HG03575 (cell line): Measurements from ENCODE around the gene DEFB126.
"Not testable (repeated sequence)": the region's sequence is repeated elsewhere in the genome, so short reads cannot be mapped to it uniquely, and the experiment has no call there.

Experiments
- ATAC-seq: cut with Tn5 transposase; IDR thresholded peaks from one replicate; pipeline ENCODE4 v1.9.1; 2021; ENCODE audit not compliant: unreplicated experiment, insufficient number of reproducible peaks, low FRiP score; ENCODE audit errors: extremely low read depth

Gene DEFB126, protein sequence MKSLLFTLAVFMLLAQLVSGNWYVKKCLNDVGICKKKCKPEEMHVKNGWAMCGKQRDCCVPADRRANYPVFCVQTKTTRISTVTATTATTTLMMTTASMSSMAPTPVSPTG

DNA sequence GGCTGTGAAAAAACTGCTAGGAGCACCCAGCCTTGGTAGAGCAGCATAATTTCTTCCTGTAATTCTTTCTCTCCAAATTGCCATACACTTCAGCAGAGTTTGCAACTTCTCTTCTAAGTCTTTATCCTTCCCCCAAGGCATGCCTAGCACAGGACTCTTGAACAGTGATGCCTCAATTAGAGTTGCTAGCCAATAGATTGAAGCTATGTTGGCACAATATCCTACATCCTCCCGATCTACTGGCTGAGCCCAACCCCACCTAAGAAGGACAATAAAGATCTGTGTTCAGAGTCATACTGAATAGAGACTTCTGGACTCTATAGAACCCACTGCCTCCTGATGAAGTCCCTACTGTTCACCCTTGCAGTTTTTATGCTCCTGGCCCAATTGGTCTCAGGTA lies at the start of gene DEFB126:
TSS of gene DEFB126 (plus strand) at position 301 of the 400 bp plus-strand sequence. CDS start at position 340, 39 bp downstream.
- ATAC-seq: no peak

DNA sequence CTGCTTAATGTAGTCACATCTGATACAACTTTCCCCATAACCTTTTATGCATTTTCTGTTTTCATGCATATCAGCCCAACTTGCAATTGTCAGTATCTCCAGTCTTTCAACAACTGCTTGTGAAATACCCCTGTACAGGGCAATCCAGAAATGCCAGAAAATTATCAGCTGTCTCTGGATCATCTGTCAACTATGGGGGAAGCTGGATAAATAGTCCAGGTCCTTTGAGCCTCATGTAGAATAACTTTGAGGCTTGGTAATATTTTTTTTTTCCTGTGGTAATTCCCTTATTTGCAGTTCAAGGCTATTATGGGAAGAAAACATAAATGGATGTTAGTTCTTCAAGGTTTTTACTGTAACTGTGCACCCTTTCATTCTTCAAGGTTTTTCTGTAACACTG lies 48.7 kb upstream of the DEFB126 start:
- ATAC-seq: no peak

DNA sequence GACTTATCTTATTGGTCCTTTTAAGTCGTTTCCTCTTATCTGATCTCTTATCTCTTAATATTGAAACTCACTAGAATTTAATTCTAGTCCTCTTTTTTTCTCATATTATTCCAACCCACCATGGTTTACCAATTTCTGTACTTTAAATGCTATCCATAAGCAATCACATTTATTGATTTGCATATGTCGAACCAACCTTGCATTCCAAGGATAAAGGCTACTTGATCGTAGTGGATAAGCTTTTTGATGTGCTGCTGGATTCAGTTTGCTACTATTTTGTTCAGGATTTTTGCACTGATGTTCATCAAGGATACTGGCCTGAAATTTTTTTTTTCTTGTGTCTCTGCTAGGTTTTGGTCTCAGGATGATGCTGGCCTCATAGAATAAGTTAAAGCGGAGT lies 47.2 kb upstream of the DEFB126 start:
- ATAC-seq: no peak

DNA sequence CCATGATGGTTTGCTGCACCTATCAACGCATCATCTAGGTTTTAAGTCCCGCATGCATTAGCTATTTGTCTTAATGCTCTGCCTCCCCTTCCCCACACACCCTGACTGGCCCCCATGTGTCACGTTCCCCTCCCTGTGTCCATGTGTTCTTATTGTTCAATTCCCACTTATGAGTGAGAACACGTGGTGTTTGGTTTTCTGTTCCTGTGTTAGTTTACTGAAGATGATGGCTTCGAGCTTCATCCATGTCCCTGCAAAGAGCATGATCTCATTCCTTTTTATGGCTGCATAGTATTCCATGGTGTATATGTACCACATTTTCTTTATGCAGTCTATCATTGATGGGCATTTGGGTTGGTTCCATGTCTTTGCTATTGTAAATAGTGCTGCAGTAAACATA lies 44.7 kb upstream of the DEFB126 start:
- ATAC-seq: not testable (repeated sequence)

DNA sequence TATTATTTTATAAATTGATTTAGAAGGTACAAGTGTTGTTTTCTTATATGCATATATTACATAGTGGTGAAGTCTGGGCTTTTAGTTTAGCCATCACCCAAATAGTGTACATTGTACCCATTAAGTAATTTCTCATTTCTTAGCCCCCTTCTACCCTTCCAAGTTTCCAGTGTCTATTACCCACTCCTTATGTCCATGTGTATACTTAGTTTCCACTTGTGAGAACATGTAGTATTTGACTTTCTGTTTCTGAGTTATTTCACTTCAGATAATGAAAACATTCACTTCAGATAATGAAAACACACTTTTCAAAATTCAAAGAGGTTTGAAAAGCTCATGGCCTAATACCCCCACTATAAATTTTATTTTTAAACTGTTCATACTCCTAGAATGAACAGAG lies 40.4 kb upstream of the DEFB126 start:
- ATAC-seq: no peak

DNA sequence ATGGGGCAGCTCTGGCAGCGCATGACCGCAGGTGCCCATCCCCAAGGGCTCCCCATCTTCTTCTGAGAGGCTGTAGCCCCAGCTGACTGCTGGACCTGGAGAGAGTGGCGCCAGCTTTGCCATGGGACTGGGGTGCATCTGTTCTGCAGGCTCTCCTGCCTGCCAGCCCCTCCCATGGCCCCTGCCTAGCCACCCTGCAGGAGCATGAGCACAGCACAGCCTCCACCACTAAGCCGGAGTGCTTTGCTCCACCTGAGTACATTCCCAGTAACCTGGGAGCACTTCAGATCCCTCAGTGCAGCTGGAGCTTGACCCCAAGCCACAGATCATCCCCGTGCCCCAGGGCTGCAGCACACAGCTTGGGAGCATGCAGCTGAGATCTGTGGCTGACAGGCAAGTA lies 38.9 kb upstream of the DEFB126 start:
- no peak for ATAC-seq

DNA sequence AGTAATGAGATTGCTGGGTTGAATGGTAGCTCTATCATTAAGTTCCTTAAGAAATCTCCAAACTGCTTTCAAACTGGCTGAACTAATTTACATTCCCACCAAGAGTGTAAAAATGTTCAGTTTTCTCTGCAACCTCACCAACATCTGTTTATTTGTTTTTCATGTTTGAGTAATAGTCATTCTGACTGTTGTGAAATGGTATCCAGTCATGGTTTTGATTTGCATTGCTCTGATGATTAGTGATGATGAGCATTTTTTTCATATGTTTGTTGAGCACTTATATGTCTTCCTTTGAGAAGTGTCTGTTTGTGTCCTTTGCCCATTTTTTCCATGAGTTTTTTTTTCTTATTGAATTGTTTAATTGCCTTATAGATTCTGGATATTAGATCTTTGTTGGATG lies 30.0 kb upstream of the DEFB126 start:
- no peak for ATAC-seq

DNA sequence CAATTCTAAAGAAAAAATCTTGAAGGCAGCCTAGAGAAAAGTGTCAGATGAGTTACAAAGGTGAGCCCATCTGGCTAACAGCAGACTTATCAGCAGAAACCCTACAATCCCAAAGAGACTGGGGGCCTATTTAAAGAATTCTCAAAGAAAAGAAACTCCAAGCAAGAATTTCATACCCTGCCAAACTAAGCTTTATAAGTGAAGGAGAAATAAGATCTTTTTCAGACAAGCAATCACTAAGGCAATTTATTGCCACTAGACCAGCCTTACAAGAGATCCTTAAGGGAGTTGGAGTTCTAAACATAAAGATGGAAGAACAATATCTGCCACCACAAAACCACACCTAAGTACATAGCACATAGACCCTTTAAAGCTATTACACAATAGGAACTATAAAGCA lies 24.9 kb upstream of the DEFB126 start:
- no peak for ATAC-seq

DNA sequence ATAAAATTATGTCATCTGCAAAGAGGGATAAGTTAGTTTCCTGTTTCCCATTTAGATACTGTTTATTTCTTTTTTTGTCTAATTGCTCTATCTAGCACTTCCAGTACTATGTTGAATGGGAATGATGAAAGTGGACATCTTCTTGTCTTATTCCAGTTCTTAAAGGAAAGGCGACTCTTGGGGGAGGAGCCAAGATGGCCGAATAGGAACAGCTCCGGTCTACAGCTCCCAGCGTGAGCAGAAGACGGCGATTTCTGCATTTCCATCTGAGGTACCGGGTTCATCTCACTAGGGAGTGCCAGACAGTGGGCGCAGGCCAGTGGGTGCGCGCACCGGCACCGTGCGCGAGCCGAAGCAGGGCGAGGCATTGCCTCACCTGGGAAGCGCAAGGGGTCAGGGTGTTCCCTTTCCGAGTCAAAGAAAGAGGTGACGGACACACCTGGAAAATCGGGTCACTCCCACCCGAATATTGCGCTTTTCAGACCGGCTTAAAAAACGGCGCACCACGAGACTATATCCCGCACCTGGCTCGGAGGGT lies 12.5 kb upstream of the DEFB126 start:
- ATAC-seq: not testable (repeated sequence)

DNA sequence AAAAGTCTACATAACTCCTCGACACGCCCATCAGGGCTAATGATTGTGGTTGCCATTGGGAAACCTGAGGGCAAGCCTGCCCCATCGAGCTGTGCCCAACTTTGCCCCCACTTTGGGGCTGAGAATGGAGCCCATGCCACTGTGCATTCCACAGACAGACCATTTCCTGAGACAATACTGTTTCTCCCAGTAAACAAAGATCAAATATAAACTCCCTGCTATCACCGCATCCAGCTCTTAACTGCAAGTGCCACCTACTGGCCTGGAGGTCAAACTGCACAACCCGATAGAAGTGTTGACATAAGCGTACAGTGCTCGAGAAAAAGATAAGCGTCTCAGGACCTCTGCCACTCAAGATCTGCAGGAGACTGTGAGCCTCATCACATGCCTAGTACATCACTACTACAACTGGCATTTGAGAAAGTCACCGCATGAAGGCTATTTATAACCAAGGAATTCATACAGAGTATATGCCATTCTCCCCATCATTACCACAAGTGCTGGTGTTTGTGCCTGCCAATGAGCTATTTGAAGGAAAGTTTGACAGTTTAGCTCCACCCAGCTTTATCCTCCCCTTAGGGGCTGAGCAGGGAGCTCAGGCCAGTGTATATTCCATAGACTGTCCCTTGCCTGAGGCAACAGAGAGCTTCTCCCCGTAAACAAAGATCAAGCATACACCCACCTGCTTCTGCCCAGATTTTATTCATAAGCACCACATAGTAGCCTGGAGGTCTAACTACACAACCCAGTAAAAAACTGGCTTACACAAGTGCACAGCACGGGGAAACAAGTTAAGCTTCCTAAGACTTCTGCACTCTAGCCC lies 4.5 kb upstream of the DEFB126 start:
- ATAC-seq: no peak

DNA sequence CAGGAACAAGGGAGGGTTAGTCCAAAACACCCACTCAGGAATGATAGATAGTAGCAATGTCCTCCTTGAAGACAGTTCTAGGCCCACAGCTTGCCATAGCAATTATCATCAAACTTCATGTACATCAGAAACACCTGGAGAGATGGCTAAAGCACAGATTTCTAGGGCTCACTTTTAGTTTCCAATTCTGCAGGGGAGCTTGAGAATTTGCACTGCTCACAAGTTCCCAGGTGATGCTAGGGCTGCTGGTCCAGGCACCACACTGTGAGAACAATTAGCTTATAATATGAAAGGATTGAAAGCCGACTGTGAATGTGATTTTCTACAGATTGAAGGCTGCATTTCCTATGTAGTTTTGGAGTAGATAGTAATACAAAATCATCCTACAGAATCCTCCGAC lies 3.5 kb downstream of the DEFB126 start:
- ATAC-seq: no peak

DNA sequence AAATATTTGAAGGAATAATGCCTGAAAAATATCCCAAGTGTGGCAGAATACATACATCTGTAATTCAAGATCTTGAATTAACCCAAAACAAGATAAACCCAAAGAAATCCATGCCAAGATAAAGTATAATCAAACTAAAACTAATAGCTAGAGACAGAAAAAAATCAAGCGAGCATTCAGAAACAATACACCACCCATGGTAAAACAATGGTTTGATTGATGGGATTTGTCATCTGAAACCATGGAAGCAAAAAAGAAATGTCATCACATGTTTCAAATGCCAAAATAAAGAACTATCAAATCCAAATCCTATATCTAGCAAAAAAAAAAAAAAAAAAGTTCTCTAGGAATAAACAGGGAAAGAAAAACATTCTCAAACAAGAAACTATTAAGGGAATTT lies 9.7 kb downstream of the DEFB126 start:
- no peak for ATAC-seq

DNA sequence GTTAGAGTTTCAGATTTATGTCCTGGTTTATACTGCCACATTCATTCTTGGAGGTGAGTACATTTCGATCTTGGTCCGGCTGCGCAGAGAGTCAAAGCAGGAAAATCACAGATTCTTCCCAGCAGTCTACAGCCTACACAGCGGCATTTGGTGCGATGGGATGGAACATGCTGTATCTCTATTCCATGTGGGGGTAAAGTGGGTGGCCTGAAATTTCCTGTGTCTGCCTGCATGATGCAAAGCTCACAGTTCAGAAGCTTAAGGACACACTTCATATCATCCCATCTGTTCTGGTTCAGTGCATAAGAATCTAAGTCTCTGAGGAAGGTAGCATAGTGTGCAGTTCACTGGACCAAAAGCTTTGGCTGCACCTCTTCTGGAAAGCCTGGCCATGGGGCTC lies 14.8 kb downstream of the DEFB126 start, which contains the start of gene DEFB127:
TSS of gene DEFB127 (plus strand) at position 301 of the 400 bp plus-strand sequence. CDS start at position 392, 91 bp downstream.
- ATAC-seq: no peak

DNA sequence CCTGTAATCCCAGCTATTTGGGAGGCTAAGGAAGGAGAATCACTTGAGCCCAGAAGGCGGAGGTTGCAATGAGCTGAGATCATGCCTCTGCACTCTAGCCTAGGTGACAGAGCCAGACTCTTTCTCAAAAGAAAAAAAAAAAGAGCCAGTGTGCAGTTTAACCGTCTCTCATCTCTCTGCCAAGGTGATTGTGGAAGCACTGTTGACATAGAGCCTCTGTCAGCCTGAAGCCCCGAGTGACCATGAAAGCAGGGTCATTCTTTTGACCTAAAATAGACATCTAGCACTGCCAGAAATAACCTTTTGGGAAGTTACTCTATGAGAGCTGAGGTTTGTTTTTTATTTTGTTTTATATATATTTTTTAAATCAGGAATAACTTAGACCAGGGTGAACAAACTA lies 22.2 kb downstream of the DEFB126 start:
- ATAC-seq: no peak

DNA sequence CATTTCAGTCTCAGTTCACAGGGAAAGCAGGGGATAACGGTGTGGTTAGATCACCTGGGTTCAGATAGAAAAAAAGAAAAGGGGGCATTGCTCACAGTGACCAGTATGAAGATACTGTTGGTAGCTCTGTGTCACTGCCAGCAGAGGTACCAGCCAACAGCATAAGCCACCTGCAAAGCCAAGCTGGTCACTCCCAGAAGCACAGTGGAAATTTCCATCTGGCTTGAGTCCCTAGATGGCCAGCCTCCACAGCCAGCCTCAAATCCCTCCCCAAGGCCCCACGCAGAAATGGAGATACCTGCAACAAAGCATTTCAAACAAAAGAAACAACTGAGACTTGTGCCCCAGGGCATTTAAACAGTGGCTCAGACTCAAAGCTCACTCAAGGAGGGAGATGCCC lies 26.5 kb downstream of the DEFB126 start:
- no peak for ATAC-seq

DNA sequence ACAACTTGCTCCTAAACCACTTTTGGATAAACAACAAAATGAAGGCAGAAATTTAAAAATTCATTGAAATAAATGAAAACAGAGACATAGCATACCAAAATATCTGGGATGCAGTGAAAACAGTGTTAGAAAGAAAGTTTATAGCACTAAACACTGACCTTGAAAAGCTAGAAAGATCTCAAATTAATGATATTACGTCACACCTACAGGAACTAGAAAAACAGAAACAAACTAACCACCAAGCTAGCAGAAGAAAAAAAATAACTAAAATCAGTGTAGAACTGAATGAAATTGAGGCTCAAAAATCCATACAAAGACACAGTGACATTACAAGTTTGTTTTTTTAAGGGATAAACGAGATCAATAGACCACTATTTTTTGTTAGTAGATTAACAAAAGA lies 41.9 kb downstream of the DEFB126 start:
- ATAC-seq: no peak

DNA sequence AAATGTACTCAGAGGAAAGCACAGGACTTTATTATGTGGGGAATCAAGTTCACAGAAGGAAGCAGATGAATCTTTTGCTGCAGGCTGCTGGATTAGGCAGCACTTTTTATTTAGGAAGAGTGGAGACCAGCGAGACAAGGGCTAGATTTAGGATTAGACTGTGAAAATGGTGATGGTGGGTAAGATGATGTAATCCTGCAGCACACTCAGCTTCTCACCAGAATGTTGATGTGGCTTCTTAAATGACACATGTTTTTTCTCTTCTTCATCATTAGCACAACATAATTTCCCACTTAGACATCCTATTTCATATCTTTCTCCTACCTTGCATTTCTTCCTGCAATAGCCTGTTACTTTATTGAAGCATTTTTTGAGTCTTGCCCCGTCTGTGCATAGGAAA lies 45.3 kb downstream of the DEFB126 start:
- ATAC-seq: no peak

DNA sequence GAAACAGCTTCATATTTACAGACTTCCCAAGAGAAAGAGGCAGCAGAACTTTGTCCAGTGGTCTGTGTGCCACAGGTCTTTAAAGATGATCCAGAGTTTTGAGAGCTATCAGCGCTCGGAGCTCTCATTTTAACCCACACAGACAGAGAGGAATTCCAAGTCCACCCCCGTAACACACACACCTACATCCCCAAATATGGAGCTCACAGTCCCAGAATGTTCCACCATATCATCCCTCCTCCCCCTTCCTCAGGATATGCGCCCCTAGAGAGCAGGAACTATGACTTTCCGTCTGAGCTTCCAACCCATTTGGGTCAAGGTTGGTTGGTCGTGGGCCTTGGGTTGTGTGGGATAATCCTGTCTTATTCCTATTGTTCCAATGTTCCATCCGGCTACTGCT lies 47.2 kb downstream of the DEFB126 start, which contains the start of gene DEFB128:
TSS of gene DEFB128 (minus strand) at position 101 of the 400 bp plus-strand sequence. CDS start at position 13, 88 bp downstream.
- no peak for ATAC-seq
